Stimulated activated naive CD4-positive, alpha-beta T cell (primary cell): ENCODE results near the gene GPX6.
"Not testable (repeated sequence)": the region's sequence is repeated elsewhere in the genome, so short reads cannot be mapped to it uniquely, and the experiment has no call there.

Source experiments
- DNase-seq, 6 experiments: peaks; one replicate each; lab custom pipeline; 2025; lab: John Stamatoyannopoulos, UW

GPX6 gene

GRCh38 chr6:28523241-28523622 is 7.6 kb upstream of the GPX6 start:
- DNase-seq, result peak; percentile 22 to 56 (median 37)

GRCh38 chr6:28522594-28523240 is 7.1 kb upstream of the GPX6 start:
- no peak for DNase-seq

DNA sequence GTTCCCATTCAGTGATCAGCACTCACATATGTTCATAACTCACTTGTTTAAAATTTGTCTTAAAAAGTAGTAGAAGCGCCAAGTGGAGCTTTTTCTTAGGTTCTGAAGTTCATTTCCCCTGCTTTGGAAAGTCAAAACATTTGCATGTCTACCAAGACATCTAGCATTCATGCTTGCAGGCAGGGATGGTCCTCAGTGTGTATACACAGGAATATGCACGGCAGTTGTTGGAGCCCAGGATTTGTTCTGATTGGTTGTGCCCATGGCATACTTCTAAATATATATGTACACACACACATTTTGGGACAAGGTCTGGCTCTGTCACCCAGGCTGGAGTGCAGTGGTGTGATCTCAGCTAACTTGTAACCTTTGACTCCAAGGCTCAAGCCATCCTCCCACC is 2.4 kb upstream of the GPX6 start:
- DNase-seq, result no peak

GRCh38 chr6:28512387-28512786 is 3.2 kb downstream of the GPX6 start:
- not testable (repeated sequence) for DNase-seq

DNA sequence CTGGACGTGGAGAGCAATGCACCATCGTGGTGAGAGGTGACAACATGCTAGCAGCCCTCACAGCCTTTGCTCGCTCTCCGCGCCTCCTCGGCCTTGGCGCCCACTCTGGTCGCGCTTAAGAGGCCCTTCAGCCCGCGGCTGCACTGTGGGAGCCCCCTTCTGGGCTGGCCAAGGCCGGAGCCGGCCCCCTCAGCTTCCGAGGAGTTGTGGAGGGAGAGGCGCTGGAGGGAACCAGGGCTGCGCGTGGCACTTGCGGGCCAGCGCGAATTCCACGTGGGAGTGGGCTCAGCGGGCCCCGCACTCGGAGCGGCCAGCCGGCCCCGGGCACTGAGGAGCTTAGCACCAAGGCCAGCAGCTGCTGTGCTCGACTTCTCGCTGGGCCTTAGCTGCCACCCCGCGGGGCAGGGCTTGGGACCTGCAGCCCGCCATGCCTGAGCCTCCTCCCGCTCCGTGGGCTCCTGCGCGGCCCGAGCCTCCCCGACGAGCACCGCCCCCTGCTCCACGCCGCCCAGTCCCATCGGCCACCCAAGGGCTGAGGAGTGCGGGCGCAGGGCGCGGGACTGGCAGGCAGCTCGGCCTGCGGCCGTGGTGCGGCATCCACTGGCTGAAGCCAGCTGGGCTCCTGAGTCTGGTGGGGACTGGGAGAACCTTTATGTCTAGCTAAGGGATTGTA is 3.8 kb downstream of the GPX6 start:
- DNase-seq, result no peak

DNA sequence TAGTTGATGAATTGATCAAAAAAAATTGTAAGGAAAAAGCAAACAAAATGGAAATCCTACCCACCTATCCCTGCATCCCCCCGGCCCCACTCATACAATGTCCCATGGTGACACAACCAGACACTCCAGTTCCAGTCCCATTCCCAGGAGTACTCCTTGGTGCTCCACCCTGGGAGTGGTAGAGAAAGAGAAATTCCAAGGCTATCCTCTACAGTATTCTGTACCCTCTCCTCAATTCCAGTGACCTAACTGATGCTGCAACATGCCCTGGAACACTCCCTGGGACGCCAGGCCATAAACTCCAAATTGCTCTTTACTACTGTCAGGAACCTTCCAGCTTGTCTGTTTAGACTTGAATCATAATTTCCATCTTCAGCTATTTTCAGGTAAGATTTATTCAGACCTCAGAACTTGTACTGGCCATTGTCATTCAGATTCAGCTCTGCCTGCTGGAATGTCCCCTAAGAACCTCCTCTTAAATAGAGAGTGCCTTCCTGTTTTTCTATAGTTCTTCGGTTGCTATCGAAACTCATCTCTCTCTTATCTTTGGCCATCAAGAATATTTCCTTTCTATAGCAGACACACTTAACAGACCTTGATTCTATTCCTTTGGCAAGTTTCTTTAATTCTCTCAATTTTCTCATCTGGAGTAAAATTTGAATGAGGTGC is 8.7 kb downstream of the GPX6 start:
- DNase-seq, result peak in 2 of 6 experiments; percentile 4 to 6

GRCh38 chr6:28505733-28506132 is 9.9 kb downstream of the GPX6 start:
- DNase-seq, result no peak

DNA sequence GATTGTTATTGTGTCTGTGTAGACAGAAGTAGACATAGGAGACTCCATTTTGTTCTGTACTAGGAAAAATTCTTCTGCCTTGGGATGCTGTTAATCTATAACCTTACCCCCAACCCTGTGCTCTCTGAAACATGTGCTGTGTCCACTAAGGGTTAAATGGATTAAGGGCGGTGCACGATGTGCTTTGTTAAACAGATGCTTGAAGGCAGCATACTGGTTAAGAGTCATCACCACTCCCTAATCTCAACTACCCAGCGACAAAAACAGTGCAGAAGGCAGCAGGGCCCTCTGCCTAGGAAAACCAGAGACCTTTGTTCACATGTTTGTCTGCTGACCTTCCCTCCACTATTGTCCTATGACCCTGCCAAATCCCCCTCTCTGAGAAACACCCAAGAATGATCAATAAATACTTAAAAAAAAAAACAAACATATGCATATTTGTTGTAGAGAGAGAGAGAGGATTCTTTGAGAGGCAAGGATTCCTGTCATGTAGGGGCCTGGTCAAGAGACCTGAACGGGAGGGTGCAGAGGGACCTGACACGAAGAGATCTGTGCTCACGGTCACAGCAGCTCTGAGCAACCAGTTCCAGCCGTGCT is 12.8 kb downstream of the GPX6 start:
- not testable (repeated sequence) for DNase-seq

GRCh38 chr6:28502136-28502535 is 13.5 kb downstream of the GPX6 start:
- not testable (repeated sequence) for DNase-seq

GRCh38 chr6:28501259-28501658 is 14.3 kb downstream of the GPX6 start:
- no peak for DNase-seq

GRCh38 chr6:28497893-28498292 is 17.7 kb downstream of the GPX6 start:
- no peak for DNase-seq

- no peak for DNase-seq
These were observed 18.3 kb downstream of the GPX6 start for GRCh38 chr6:28497306-28497705.

GRCh38 chr6:28496099-28496779 is 19.4 kb downstream of the GPX6 start:
- peak in 1 of 6 experiments; percentile 7 for DNase-seq

DNA sequence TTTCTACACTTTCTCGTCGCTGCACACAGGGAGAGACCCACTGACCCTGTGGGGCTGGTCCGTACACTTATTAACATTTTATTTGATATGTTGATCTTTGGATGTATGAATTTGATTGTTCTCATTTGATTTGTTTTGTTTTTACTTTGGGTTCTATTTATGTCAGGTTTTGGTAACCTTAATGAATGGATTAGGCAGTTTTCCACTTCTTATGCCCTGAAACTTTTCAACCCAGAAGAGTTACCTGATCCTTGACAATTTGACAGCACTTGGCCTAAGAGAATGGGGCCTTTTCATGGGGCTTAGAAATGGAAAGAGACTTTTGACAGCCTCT is 23.6 kb downstream of the GPX6 start:
- no peak for DNase-seq

GRCh38 chr6:28490205-28490890 is 25.2 kb downstream of the GPX6 start:
- DNase-seq, result peak in 2 of 6 experiments; percentile 12 to 21

DNA sequence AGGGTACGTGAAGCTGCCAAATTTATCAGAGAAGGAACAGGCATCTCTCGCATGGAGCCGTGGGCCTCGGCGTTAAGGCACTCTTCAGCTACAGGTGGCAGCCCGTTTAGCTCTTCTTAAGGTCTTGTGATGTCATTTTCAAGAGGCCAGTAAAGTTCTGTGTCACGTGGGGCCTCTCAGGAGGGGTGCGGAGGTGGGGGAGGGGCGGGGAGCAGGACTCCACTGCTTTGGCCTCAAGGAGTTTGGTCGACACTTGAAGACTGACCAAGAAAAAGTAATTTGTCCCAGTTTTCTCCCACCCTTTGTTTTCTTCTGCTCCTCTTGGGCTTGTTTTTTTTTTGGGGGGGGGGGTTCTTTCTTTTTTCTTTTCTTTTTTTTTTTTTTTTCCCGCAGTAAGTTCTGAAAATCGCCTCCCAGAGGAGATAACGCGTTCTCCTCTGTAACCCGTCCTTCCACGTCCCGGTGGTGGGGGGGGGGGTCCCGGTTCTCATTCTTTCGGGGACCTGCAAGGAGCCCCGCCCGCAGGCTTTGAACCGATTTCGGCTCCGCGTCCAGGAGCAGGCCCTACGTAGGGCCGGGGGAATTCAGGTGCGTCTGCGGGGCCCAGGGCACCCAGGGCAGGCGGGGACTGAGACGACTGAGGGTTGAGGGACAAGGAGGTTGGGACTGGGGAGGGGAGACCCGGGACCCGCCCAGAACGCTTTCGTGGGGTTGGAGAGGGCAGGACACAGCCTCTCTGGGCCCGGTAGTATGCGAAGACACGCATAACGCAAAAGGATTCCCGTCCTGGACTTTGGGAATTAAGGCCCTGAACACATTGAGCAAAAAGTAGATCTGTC is 26.0 kb downstream of the GPX6 start:
- peak; percentile 10 to 53 (median 38) for DNase-seq

DNA sequence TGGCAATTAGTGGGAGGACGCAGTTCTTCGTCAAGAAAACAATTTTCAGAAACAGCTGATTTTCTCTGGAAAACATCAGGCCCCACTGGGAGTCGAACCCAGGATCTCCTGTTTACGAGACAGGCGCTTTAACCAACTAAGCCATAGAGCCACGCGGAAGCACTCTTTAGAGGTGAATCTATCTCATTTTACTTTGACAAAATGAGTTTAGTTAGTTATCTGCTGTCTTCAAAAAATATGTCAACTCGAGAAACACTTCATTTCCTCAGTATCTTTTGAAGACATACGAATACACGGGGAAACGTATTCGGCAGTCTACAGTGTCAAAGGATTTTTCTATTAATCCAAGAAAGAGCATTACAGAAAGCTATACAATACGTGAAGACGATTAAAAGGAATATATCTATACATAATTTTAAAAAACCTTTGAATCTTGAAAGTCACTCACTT is 26.7 kb downstream of the GPX6 start:
- DNase-seq, result peak in 3 of 6 experiments; percentile 38 to 53 (median 39)

- DNase-seq, result no peak
These were observed 28.4 kb downstream of the GPX6 start for GRCh38 chr6:28486988-28487742.

GRCh38 chr6:28486533-28486932 is 29.1 kb downstream of the GPX6 start:
- DNase-seq, result no peak

GRCh38 chr6:28485482-28485881 is 30.1 kb downstream of the GPX6 start:
- no peak for DNase-seq
